H9 (cell line): ENCODE data around the gene CD300LD. TPM values are rescaled to one million over a fixed set of nuclear protein-coding genes. Genes with fewer than 3 reads are reported as not detected.

Experiments
- DNase-seq: peaks from one replicate; pipeline ENCODE4 v3.0.0-alpha.2; 2017
- H2AFZ ChIP-seq: one replicate; pipeline ENCODE4 v1.6.1; 2013; ENCODE audit warnings: mild to moderate bottlenecking, low read length, control low read depth, moderate library complexity
- H2AK5ac ChIP-seq: 2 replicates; pipeline ENCODE4 v1.6.1; 2013; ENCODE audit warnings: low read length, control low read depth, mixed read lengths; ENCODE audit not compliant: insufficient read length
- H2BK120ac ChIP-seq: one replicate; pipeline ENCODE4 v1.6.1; 2013; ENCODE audit warnings: low read depth, mild to moderate bottlenecking, low read length, control low read depth, inconsistent platforms; ENCODE audit not compliant: poor library complexity, severe bottlenecking
- H2BK12ac ChIP-seq: 2 replicates; pipeline ENCODE4 v1.6.1; 2013; ENCODE audit warnings: low read length, control low read depth, mixed read lengths, low read depth; ENCODE audit not compliant: insufficient read length
- H2BK15ac ChIP-seq: 2 replicates; pipeline ENCODE4 v1.6.1; 2013; ENCODE audit warnings: low read depth, low read length, control low read depth
- H2BK20ac ChIP-seq: one replicate; pipeline ENCODE4 v1.6.1; 2013; ENCODE audit warnings: low read depth, mild to moderate bottlenecking, low read length, control low read depth, inconsistent platforms; ENCODE audit not compliant: poor library complexity, severe bottlenecking
- H2BK5ac ChIP-seq: 2 replicates; pipeline ENCODE4 v1.6.1; 2013; ENCODE audit warnings: low read length, control low read depth, mixed read lengths; ENCODE audit not compliant: insufficient read length
- H3K14ac ChIP-seq: 2 replicates; pipeline ENCODE4 v1.6.1; 2013; ENCODE audit warnings: low read length, control low read depth; ENCODE audit not compliant: insufficient read depth
- H3K18ac ChIP-seq: 2 replicates; pipeline ENCODE4 v1.6.1; 2013; ENCODE audit warnings: low read depth, mild to moderate bottlenecking, mixed read lengths, low read length, control low read depth; ENCODE audit not compliant: insufficient read length
- H3K23ac ChIP-seq: 2 replicates; pipeline ENCODE4 v1.6.1; 2013; ENCODE audit warnings: low read length, control low read depth, mixed read lengths, low read depth; ENCODE audit not compliant: insufficient read length
- H3K23me2 ChIP-seq: 2 replicates; pipeline ENCODE4 v1.6.1; 2013; ENCODE audit warnings: low read depth, mild to moderate bottlenecking, mixed read lengths, low read length, control low read depth; ENCODE audit not compliant: insufficient read length, poor library complexity, severe bottlenecking
- H3K27ac ChIP-seq: 2 replicates; pipeline ENCODE4 v1.5.1; 2013; ENCODE audit warnings: low read length, control low read depth, mixed read lengths, low read depth; ENCODE audit not compliant: insufficient read length
- H3K27me3 ChIP-seq: 2 replicates; pipeline ENCODE4 v1.6.1; 2013; ENCODE audit warnings: low read length, control low read depth, inconsistent platforms; ENCODE audit not compliant: insufficient read depth
- H3K4ac ChIP-seq: 2 replicates; pipeline ENCODE4 v1.6.1; 2013; ENCODE audit warnings: low read depth, mild to moderate bottlenecking, control low read depth, inconsistent platforms, low read length, moderate library complexity
- H3K4me1 ChIP-seq: 2 replicates; pipeline ENCODE4 v1.6.1; 2013; ENCODE audit warnings: low read length, control low read depth, inconsistent platforms; ENCODE audit not compliant: insufficient read depth
- H3K4me2 ChIP-seq: 2 replicates; pipeline ENCODE4 v1.6.1; 2013; ENCODE audit warnings: low read length, control low read depth, mixed read lengths; ENCODE audit not compliant: insufficient read length, insufficient read depth
- H3K56ac ChIP-seq: 2 replicates; pipeline ENCODE4 v1.6.1; 2013; ENCODE audit warnings: low read depth, mild to moderate bottlenecking, mixed read lengths, low read length, control low read depth; ENCODE audit not compliant: insufficient read length
- H3K79me1 ChIP-seq: 2 replicates; pipeline ENCODE4 v1.6.1; 2013; ENCODE audit warnings: low read depth, mild to moderate bottlenecking, moderate library complexity, low read length, control low read depth, inconsistent platforms; ENCODE audit not compliant: insufficient read depth, poor library complexity, severe bottlenecking
- H3K79me2 ChIP-seq: 2 replicates; pipeline ENCODE4 v1.6.1; 2013; ENCODE audit warnings: low read length, control low read depth, inconsistent platforms; ENCODE audit not compliant: insufficient read depth
- H3K9ac ChIP-seq: 2 replicates; pipeline ENCODE4 v1.6.1; 2013; ENCODE audit warnings: low read length, control low read depth, mixed read lengths; ENCODE audit not compliant: insufficient read length; ENCODE audit errors: extremely low read depth
- H3K9me3 ChIP-seq: one replicate; pipeline ENCODE4 v1.6.1; 2013; ENCODE audit warnings: low read depth, low read length, inconsistent platforms; ENCODE audit not compliant: control insufficient read depth
- H3T11ph ChIP-seq: one replicate; pipeline ENCODE4 v1.6.1; 2013; ENCODE audit warnings: mild to moderate bottlenecking, low read length, control low read depth, inconsistent platforms
- H4K20me1 ChIP-seq: one replicate; pipeline ENCODE4 v1.6.1; 2013; ENCODE audit not compliant: control insufficient read depth, insufficient read length, insufficient read depth
- H4K5ac ChIP-seq: 2 replicates; pipeline ENCODE4 v1.6.1; 2013; ENCODE audit warnings: low read depth, mild to moderate bottlenecking, mixed read lengths, low read length, control low read depth; ENCODE audit not compliant: insufficient read length
- H4K8ac ChIP-seq: replicated peaks from 2 replicates; pipeline ENCODE4 v1.6.1; 2013; ENCODE audit warnings: low read length, control low read depth, mixed read lengths, low read depth; ENCODE audit not compliant: insufficient read length
- H4K91ac ChIP-seq: 2 replicates; pipeline ENCODE4 v1.6.1; 2013; ENCODE audit warnings: low read depth, mild to moderate bottlenecking, moderate library complexity, mixed read lengths, low read length, control low read depth; ENCODE audit not compliant: insufficient read length
- H3K27ac Mint-ChIP-seq, 3 experiments: 2 replicates in 2 of 3; 3 replicates in 1 of 3; pipeline ENCODE4 v1.8.0; 2020 to 2021; ENCODE audit warnings: mixed read lengths in 3 of 3, mild to moderate bottlenecking in 1 of 3, moderate library complexity in 1 of 3
- H3K27me3 Mint-ChIP-seq: 2 replicates; pipeline ENCODE4 v1.8.0; 2021; ENCODE audit warnings: low read depth, mild to moderate bottlenecking, moderate library complexity, mixed read lengths
- H3K36me3 Mint-ChIP-seq, 3 experiments: 2 replicates in 2 of 3; 3 replicates in 1 of 3; pipeline ENCODE4 v1.8.0; 2020 to 2021; ENCODE audit warnings: low read depth in 3 of 3, mixed read lengths in 3 of 3; ENCODE audit not compliant: insufficient read depth in 1 of 3
- H3K4me1 Mint-ChIP-seq, 2 experiments: 2 replicates each; pipeline ENCODE4 v1.8.0; 2020; ENCODE audit warnings: mixed read lengths in 2 of 2
- H3K4me3 Mint-ChIP-seq, 2 experiments: 2 replicates in 1 of 2; 3 replicates in 1 of 2; pipeline ENCODE4 v1.8.0; 2020 to 2021; ENCODE audit warnings: mild to moderate bottlenecking in 2 of 2, mixed read lengths in 2 of 2, moderate library complexity in 1 of 2
- H3K9me3 Mint-ChIP-seq, 2 experiments: 2 replicates in 1 of 2; 3 replicates in 1 of 2; pipeline ENCODE4 v1.8.0; 2020; ENCODE audit warnings: mild to moderate bottlenecking in 2 of 2, mixed read lengths in 2 of 2, moderate library complexity in 1 of 2
- CTCF ChIP-seq: fragments of 200-600 bp; sonication (generic); conservative IDR thresholded peaks from 3 replicates; pipeline ENCODE4 v1.8.0; 2021; ENCODE audit warnings: antibody characterized with exemption, mild to moderate bottlenecking
- WGBS: extraction: QIAGEN DNeasy Blood & Tissue Kit; methylation state at CpG from one replicate; pipeline ENCODE4 v1.1.7; 2013; ENCODE audit warnings: missing lambda C conversion rate, low lambda C conversion rate, mixed read lengths; ENCODE audit not compliant: insufficient read length; ENCODE audit errors: extremely low coverage; 5-methylcytosine and 5-hydroxymethylcytosine counted together
- total RNA-seq: library from RNA; stranded (reverse); gene quantifications from 2 replicates; pipeline ENCODE4 v1.2.1, GENCODE V29; 2021

The CD300LD gene
- total RNA-seq, 1 experiment from 2014 or later: not detected

GRCh38 chr17:74624131-74624530 lies 32.0 kb upstream of the CD300LD start:
- Histone ChIP-seq H3K4me2 (no peak overlapping the region), H2BK120ac (no peak overlapping the region), H2BK15ac (no peak overlapping the region), H3T11ph (no peak overlapping the region), H3K4me1 (no peaks in the 10 kb centered on the region), H2BK12ac (no peak overlapping the region), H3K79me2 (no peaks in the 10 kb centered on the region), H3K4ac (no peak overlapping the region), H3K18ac (no peak overlapping the region), H2AFZ (no peak overlapping the region), H4K5ac (no peak overlapping the region), H3K79me1 (no peaks in the 10 kb centered on the region), H3K56ac (no peak overlapping the region), H3K23ac (no peak overlapping the region), H3K9me3 (no peaks in the 10 kb centered on the region), H3K23me2 (no peaks in the 10 kb centered on the region), H3K14ac (no peak overlapping the region), H3K27me3 (no peaks in the 10 kb centered on the region; the same call in 1 of the 2 replicates), H4K8ac (no peak overlapping the region), H2AK5ac (no peak overlapping the region), H3K9ac (no peak overlapping the region), H4K20me1 (no peaks in the 10 kb centered on the region), H2BK5ac (no peak overlapping the region), H3K27ac (no peak overlapping the region), H2BK20ac (no peak overlapping the region), H4K91ac (no peak overlapping the region)
- peaks cover 2 to 3% of the 10 kb centered on the region in 2 experiments; a peak in 3 of 5 replicates for H3K9me3 Mint-ChIP-seq
- H3K36me3 Mint-ChIP-seq: no peaks in the 10 kb centered on the region
- H3K4me3 Mint-ChIP-seq: no peak overlapping the region
- no peak for TF ChIP-seq CTCF
- H3K4me1 Mint-ChIP-seq: no peaks in the 10 kb centered on the region
- no peak for DNase-seq
- H3K27ac Mint-ChIP-seq: no peak overlapping the region
- WGBS: no CpG with 5 or more reads among the region's 1 CpG
- peaks cover 84% of the 10 kb centered on the region for H3K27me3 Mint-ChIP-seq
